ENCODE data around the gene PPM1A.
"Not testable (repeated sequence)": the region's sequence is repeated elsewhere in the genome, so short reads cannot be mapped to it uniquely, and the experiment has no call there.

The PPM1A gene

GRCh38 chr14:60272177-60272576 lies 23.2 kb downstream of the PPM1A start:
- DNase-seq = no peak

DNA sequence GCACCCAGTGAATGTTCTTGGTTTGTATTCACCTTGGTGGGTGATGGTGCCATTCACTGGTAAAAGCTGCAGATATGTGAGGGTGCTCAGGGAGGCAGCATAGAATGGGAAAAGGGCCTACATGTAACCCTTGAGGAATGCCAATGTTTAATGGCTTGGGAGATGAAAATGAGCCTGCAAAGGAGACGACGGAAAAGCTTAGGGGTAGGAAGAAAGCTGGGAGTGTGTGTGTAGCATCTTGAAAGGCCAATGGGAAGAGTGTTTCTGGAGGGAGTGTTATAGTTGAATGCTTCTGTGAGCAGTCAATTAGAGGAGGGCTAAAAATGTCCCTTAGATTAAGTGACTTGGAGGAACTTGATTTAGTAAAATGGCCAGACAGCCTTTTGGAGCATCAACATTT lies 24.9 kb downstream of the PPM1A start:
- no peak for DNase-seq

GRCh38 chr14:60274448-60274847 lies 25.4 kb downstream of the PPM1A start:
- no peak for DNase-seq

- DNase-seq = no peak
Measured at GRCh38 chr14:60275932-60276331, 26.9 kb downstream of the PPM1A start.

GRCh38 chr14:60276347-60276746 lies 27.3 kb downstream of the PPM1A start:
- DNase-seq = no peak

DNA sequence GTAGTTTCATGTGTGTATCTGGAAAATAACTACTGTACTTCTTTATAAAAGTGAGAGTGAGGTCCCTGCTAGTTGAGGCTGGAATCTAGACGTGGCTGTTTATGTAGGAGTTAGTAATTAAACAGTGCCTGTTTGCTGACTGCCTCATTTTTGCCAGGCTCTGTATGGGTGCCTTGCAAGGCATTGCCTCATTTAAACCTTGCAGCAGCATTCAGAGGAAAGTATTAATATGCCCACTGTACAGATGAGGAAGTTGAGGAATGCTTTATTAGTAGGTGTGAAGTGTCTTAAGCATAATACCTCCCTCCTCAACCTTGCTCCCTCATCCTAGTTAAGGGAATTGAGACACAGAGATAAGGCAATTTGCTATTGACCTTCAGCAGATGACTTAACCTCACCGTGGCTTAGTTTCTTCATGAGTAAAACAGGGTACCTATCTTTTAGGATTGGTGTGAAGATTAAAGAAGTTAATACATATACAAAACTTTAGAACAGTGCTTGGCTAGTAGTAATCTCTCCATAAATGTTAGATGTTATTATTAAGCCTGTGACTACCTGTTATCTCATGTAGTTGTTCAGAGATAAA lies 28.7 kb downstream of the PPM1A start:
- DNase-seq = no peak

DNA sequence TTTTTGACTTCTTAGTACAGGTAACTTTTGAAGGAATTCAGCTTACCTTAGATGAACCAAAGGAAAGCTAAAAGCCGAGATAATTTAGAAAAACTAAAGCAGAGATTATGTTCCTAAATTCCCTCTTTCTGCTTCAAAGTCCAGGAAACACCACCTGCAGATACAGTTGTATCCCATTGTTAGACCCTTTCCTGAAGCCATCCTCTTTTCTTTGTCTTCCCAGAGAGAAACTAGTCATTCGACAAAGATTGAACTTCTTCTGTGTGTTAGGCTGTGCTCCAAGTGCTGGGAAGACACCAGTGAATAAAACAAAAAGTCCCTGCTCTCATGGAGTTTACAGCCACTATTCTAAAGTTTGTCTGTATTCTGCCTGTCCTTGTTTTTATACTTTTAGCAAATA lies 29.3 kb downstream of the PPM1A start:
- no peak for DNase-seq

GRCh38 chr14:60287452-60287851 lies 38.4 kb downstream of the PPM1A start:
- DNase-seq = no peak

GRCh38 chr14:60288279-60288678 lies 39.3 kb downstream of the PPM1A start:
- DNase-seq = no peak

DNA sequence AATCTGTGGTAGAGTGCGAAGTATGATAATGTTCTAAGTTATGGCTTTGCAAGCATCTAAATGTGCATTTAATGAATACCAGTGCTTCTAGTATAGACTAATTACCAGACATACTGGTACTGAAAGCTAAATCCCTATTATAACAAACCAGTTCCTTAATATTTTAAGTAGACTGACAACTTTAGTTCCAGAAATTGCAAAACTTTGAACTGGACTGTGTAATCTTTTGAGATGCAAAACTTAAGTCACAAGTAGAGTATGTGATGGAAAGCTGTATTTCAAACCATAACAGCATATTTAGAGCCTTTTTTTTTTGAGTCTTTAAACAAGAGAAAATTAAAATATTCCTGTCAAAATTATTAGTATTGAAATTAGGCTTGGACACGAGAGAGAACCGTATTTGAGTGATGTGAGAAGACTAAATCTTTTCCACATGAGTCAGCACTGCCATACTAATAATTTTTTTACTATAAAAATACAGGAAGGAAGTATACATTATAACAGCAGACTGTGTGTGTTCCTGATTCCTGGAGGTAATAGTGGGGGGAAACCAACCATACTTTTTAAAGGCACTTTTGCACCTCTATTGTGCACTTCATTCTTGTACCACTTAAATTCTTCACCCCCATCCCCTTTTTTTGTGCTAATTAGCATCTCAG lies 45.5 kb downstream of the PPM1A start:
- no peak for DNase-seq

GRCh38 chr14:60300019-60300418 lies 51.0 kb downstream of the PPM1A start:
- DNase-seq = no peak

GRCh38 chr14:60301685-60302084 lies 52.7 kb downstream of the PPM1A start:
- DNase-seq = no peak

- DNase-seq = no peak
Measured at GRCh38 chr14:60302663-60303062, 53.6 kb downstream of the PPM1A start.

DNA sequence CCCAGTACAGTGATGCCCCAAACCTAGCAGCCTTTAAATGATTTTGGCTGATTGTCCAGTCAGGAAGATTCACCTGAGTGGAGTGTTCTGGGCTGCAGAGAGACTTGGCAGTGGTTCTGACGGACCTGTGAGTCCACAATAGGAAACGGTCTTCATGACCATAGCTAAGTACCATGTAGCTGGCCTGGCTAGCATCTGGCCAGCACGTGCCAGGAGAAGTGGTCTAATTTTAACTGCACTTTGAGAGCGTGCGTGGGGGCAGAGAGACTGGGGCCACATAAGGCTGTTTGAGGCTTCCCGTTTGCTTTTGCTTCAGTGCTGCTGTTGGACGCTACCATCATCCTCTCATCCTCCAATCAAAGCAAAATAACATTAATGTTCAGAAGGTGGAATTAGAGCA lies 54.7 kb downstream of the PPM1A start:
- no peak for DNase-seq

DNA sequence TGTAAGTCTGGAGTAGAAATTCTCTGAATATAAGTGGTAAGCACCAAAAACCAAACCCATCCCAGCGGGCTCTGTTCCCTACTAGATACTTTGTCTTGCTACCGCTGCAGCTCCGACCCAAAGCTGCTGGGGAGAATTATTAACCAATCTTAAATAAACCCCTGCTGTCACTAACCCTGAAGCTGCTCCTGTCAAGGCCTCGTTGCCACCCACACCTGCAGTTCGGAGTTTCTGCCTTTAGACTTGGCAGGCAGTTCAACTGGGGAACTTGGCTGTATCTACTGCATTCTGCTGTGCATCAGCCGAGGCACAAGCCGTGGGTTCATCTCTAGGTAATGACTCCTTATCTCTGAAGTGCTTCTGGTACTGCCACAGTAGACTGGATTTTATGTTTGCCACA lies 55.5 kb downstream of the PPM1A start:
- DNase-seq = no peak

DNA sequence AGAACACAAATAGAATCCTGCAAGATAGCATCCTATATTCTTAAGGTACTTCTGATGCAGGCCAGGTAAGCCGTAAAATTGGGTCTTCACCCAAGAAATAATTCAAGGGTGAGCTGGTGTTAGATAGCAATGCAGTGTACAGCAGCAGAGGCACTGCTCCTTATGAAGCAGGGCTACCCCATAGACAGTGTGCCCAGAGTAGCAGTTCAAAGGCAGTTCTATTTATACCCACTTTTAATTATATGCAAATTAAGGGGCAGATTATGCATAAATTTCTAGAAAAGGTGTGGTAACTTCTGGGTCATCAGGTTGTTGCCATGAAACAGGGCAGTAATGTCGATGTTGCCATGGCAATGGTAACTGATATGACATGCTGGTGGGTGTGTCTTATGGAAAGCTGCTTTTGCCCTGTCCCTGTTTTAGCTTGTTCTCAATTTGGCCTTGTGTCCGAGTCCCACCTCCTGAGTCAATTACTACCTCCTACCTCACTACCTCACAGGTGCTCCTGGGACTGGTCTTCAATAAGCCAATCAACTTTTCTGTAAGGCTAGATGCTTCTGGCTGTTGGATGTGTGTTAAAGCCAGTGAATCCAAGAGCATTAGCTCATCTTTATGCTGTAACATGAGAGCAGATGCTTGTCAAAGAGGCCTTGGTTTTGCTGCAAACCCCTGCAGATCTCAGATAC lies 61.0 kb downstream of the PPM1A start:
- no peak for DNase-seq

- DNase-seq = no peak
Measured at GRCh38 chr14:60311417-60311816, 62.4 kb downstream of the PPM1A start.

- no peak for DNase-seq
Measured at GRCh38 chr14:60313093-60313492, 64.1 kb downstream of the PPM1A start.

DNA sequence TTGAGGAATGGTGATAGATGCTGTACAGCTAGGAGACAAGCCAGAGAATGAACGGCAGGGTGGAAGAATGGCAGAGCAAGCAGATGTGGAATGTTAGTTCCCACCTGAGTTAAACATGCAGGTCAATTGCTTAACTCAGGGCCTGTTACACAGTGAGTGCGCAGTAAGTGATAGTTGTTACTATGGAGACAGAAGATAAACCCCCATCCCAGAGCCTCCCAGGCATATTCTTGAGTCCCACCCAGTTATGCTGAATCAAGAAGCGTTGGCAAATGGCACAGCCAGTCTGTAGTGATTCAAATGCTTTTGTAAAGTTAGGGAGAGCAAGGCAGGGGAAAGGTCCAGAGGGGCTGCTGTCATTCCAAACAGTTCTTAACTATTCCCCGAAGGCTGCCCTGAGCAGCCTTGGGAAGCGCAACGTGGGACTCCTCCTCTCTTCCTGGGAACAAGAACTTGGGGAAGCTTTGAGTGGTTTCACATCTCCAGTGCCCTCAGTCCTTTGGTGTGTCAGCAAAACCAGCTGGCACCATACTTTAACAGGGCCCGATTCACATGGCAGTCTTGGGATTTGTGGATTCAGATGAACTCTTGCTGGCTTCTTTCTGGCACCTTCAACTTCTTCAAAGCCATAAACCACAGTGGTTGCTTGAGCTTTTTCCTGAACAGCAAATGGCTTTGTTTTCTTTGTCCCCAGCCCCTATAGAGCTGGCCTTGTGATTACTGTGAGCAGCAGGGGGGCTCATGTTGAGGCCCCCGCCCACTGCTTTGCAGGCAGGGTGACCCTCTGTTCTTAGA lies 66.4 kb downstream of the PPM1A start:
- DNase-seq = no peak

DNA sequence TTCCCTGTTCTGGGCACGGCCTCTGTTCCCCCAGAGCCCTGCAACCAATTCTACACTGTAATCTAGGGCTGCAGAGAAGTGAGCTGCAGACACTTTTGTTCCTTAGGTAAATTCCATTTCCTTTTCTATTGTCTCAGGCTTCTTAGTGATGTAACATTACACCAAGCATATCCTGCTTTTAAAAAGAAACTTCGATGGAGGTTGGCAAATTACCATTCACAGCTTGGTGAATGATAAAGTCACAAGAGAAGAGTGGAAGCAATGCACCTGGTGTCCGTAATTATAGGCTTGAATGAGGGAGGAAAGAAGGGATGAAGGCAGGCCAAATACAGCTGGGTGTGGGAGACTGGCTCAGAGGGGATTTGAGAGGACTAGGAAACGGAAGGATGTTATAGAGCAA lies 68.6 kb downstream of the PPM1A start:
- DNase-seq = no peak

GRCh38 chr14:60320860-60321259 lies 71.8 kb downstream of the PPM1A start:
- not testable (repeated sequence) for DNase-seq

DNA sequence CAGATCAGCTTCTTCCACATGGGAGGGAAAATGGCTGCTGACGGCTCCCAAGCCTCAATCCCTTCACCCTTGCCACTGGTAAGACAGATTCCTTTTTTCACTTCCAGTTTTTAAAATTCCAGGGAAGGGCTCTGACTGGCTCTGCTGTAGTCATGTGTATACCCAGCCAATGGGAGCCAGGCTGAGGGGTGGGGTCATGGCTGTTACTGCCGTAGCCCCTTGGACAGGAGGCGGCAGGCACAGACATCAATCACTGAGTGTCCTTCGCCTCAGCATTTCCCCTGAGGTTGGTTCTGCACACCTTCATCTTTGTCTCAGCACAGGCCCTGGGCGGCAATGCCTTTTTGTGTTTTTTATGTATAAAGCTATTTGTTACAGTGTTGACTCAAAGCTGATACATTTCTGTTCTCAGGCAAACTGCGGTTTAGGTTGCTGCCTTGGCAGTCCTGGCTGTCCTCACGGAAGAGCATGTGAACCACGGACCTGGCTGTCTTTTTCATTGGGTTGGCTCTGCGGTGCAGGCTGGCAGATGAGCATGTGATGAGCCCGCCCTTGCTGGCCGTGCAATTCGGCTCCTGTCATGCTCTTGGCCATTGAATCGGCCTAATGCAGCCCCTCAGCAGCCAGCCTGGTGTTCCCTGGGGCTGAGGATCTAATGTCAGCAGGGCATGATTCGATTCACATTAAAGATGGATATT lies 74.3 kb downstream of the PPM1A start:
- DNase-seq = no peak

- no peak for DNase-seq
Measured at GRCh38 chr14:60324837-60325236, 75.8 kb downstream of the PPM1A start.
